ENCODE data around the gene FOXN1. TPM values are rescaled to one million over a fixed set of nuclear protein-coding genes. Genes with fewer than 3 reads are reported as not detected.

Gene FOXN1
- total and polyA plus RNA-seq, 2 of the 13 experiments (the other 11 are each of a cell fraction or from before 2014, with no cell fraction given), result 0.01 TPM; not detected in 1

- TF ChIP-seq, protein P1, sequence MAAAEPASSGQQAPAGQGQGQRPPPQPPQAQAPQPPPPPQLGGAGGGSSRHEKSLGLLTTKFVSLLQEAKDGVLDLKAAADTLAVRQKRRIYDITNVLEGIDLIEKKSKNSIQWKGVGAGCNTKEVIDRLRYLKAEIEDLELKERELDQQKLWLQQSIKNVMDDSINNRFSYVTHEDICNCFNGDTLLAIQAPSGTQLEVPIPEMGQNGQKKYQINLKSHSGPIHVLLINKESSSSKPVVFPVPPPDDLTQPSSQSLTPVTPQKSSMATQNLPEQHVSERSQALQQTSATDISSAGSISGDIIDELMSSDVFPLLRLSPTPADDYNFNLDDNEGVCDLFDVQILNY (CRISPR knock-in tag; conservative IDR thresholded peaks at IDR 0.05), result no peak
These were observed 46.9 kb downstream of the FOXN1 start (continued) for GRCh38 chr17:28553000-28553505.

DNA sequence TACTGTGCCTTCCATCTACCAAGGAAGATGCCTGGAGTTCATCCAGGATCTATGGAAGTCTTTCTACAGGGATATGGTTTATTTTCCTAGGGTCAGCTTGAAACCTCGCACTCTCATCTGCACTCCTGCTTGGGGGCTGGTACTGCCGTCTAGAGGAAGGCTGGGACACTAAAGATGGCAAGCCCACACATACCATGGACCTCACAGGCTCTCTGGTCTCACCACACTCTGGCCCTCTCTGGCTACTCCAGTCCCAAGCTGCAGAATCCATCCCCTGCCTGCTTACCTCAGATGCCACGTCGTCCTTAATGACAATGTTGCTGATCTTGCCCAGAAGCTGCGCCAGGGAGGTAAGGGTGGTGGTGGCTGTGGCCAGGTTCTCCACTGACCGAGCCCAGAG lies 48.4 kb downstream of the FOXN1 start:
- Histone ChIP-seq H3K4me3 (replicated peaks in 1 of 3; ENCODE audit: insufficient read depth in 1 of 3, low read depth in 2 of 3, low read length in 3 of 3) (no peak overlapping the region), H3K9ac (ENCODE audit: insufficient read depth, low read depth, low read length) (no peak overlapping the region), H3K27ac (ENCODE audit: extremely low read length, insufficient read depth, low read length) (no peak overlapping the region), H2AFZ (ENCODE audit: low read length) (no peak overlapping the region), H3K36me3 (replicated peaks in 1 of 2; ENCODE audit: control insufficient read depth in 1 of 2, insufficient read depth in 2 of 2, low read length in 2 of 2) (peaks cover 14 to 50% of the 10 kb centered on the region in 2 experiments), H3K9me3 (ENCODE audit: low read length) (no peaks in the 10 kb centered on the region), H3K27me3 (ENCODE audit: control insufficient read depth in 1 of 2, insufficient read depth in 2 of 2, low read length in 2 of 2) (no peaks in the 10 kb centered on the region), H4K20me1 (ENCODE audit: insufficient read depth, low read length) (no peaks in the 10 kb centered on the region), H3K4me2 (ENCODE audit: low read depth, low read length) (no peak overlapping the region), H3K4me1 (ENCODE audit: insufficient read depth, low read length) (peaks cover 39% of the 10 kb centered on the region), H3K79me2 (ENCODE audit: insufficient read depth, low read length) (no peaks in the 10 kb centered on the region)
- FAIRE-seq (no peak), ATAC-seq (no peak), DNase-seq (ENCODE audit: low spot score) (no peak)
- in situ Hi-C loops (cut with HindIII; ENCODE audit: extremely low pct_ligation_motif_present, low pct_unique_long_range_greater_than_20kb) (no loop called here), intact Hi-C loops (cut with micrococcal nuclease; ENCODE audit: unreplicated experiment) (no loop called here)
- ChIA-PET CTCF (ENCODE audit: low intra/inter-chr PET ratio, low total read pairs) (no interaction called here), POLR2A (no interaction called here)
- TF ChIP-seq U2AF1 (optimal IDR thresholded peaks at IDR 0.05; ENCODE audit: low read depth, low read length) (no peak), CC2D1A (CRISPR knock-in tag; IDR thresholded peaks at IDR 0.05) (no peak), NFIB (CRISPR knock-in tag; IDR thresholded peaks at IDR 0.05; ENCODE audit: borderline replicate concordance) (no peak), EEA1 (CRISPR knock-in tag; IDR thresholded peaks at IDR 0.05; ENCODE audit: borderline replicate concordance) (no peak), CHD4 (IDR thresholded peaks at IDR 0.05; ENCODE audit: borderline replicate concordance, low read length) (no peak), SPEN (CRISPR knock-in tag; IDR thresholded peaks at IDR 0.05; ENCODE audit: low read depth) (no peak), MYC (CRISPR knock-in tag; IDR thresholded peaks at IDR 0.05; ENCODE audit: borderline replicate concordance) (no peak), RBM22 (optimal IDR thresholded peaks at IDR 0.05; ENCODE audit: low read length) (no peak), ZNF749 (CRISPR knock-in tag; IDR thresholded peaks at IDR 0.05; ENCODE audit: borderline replicate concordance) (no peak), WIZ (CRISPR knock-in tag; IDR thresholded peaks at IDR 0.05) (no peak)
- TF ChIP-seq, protein P2, sequence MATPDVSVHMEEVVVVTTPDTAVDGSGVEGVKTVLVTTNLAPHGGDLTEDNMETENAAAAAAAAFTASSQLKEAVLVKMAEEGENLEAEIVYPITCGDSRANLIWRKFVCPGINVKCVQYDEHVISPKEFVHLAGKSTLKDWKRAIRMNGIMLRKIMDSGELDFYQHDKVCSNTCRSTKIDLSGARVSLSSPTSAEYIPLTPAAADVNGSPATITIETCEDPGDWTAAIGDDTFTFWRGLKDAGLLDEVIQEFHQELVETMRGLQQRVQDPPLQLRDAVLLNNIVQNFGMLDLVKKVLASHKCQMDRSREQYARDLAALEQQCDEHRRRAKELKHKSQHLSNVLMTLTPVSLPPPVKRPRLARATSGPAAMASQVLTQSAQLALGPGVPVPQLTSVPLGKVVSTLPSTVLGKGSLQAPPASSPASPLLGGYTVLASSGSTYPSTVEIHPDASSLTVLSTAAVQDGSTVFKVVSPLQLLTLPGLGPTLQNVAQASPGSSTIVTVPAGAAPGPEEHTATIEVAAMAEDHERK (CRISPR knock-in tag; IDR thresholded peaks at IDR 0.05; ENCODE audit: low read depth), result no peak
- TF ChIP-seq, protein P3, sequence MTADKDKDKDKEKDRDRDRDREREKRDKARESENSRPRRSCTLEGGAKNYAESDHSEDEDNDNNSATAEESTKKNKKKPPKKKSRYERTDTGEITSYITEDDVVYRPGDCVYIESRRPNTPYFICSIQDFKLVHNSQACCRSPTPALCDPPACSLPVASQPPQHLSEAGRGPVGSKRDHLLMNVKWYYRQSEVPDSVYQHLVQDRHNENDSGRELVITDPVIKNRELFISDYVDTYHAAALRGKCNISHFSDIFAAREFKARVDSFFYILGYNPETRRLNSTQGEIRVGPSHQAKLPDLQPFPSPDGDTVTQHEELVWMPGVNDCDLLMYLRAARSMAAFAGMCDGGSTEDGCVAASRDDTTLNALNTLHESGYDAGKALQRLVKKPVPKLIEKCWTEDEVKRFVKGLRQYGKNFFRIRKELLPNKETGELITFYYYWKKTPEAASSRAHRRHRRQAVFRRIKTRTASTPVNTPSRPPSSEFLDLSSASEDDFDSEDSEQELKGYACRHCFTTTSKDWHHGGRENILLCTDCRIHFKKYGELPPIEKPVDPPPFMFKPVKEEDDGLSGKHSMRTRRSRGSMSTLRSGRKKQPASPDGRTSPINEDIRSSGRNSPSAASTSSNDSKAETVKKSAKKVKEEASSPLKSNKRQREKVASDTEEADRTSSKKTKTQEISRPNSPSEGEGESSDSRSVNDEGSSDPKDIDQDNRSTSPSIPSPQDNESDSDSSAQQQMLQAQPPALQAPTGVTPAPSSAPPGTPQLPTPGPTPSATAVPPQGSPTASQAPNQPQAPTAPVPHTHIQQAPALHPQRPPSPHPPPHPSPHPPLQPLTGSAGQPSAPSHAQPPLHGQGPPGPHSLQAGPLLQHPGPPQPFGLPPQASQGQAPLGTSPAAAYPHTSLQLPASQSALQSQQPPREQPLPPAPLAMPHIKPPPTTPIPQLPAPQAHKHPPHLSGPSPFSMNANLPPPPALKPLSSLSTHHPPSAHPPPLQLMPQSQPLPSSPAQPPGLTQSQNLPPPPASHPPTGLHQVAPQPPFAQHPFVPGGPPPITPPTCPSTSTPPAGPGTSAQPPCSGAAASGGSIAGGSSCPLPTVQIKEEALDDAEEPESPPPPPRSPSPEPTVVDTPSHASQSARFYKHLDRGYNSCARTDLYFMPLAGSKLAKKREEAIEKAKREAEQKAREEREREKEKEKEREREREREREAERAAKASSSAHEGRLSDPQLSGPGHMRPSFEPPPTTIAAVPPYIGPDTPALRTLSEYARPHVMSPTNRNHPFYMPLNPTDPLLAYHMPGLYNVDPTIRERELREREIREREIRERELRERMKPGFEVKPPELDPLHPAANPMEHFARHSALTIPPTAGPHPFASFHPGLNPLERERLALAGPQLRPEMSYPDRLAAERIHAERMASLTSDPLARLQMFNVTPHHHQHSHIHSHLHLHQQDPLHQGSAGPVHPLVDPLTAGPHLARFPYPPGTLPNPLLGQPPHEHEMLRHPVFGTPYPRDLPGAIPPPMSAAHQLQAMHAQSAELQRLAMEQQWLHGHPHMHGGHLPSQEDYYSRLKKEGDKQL (CRISPR knock-in tag; IDR thresholded peaks at IDR 0.05; ENCODE audit: low read depth), result no peak
- TF ChIP-seq, protein P4, sequence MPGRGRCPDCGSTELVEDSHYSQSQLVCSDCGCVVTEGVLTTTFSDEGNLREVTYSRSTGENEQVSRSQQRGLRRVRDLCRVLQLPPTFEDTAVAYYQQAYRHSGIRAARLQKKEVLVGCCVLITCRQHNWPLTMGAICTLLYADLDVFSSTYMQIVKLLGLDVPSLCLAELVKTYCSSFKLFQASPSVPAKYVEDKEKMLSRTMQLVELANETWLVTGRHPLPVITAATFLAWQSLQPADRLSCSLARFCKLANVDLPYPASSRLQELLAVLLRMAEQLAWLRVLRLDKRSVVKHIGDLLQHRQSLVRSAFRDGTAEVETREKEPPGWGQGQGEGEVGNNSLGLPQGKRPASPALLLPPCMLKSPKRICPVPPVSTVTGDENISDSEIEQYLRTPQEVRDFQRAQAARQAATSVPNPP (CRISPR knock-in tag; IDR thresholded peaks at IDR 0.05), result no peak
- 100% methylated on average over 4 of the region's 6 CpGs for WGBS (ENCODE audit: low lambda C conversion rate)
- no TSS peak for BruUV-seq (replicated peaks)

Measured in HepG2 (cell line).